Effector CD8-positive, alpha-beta T cell (primary cell): Measurements from ENCODE around the gene CEMIP.

Experiments used
- DNase-seq: peaks from one replicate; lab custom pipeline; 2025; lab: John Stamatoyannopoulos, UW

The CEMIP gene

DNA sequence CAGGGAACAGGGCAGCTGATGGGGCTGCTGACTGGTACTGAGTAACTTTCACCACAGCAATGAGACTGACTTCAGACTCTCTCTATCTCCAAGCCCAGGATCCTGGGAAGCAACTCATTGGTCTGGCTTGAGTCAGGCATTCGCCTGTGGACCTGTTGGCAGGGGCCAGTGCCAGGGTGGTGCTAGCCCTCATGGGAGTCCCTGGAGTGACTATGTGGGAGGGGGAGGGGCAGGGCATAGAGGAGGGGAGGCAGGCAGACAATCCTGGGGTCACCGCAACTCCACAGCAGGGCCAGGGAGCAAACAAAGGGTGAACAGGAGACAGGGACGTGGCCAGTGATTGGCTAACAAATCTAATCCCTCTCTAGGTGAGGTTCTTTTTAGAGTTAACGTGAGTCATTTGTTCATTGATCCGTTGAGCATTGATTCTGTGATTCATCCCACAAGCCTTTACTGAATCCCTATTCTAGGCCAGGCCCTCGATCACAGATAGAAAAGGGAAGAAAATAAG lies 71.8 kb downstream of the CEMIP start:
- DNase-seq = no peak

DNA sequence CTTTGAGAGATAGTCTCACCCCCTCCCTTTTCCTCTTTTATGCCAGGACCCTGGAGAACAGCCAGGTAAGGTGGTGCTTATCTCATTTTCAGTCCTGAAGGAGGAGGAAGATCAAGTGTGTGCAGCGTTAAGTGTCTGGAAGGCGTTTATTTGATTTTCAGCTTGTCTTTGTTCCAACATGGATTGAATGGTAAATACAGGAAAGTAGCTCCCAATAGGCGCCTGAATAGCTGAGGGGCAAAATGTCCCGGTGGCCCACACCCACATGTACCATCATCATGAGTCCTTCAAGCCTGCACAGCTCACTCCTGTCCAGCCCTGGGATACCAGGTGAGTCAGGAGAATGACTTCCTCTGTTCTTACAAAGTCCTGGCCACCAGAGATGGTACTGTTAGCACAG lies 73.5 kb downstream of the CEMIP start:
- no peak for DNase-seq

DNA sequence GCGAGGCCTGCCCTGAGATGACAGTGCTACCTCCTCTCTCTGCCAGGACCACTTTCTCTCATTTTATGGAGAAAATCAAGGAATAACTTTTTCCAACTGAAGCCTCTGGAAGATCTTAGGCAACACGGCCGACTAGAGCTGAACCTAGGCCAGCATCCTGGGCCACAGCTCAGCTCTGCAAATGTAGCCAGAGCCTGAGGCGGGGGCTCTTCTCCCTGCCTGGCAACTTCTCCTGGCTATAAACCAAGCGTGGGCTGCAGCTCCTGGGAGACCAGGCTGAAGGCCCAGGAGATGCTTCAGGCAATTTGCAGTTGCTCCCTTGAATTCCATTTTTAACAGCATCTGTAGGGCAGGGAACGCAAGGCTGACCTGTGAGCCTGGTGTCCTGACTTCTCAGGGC lies 74.9 kb downstream of the CEMIP start:
- no peak for DNase-seq

DNA sequence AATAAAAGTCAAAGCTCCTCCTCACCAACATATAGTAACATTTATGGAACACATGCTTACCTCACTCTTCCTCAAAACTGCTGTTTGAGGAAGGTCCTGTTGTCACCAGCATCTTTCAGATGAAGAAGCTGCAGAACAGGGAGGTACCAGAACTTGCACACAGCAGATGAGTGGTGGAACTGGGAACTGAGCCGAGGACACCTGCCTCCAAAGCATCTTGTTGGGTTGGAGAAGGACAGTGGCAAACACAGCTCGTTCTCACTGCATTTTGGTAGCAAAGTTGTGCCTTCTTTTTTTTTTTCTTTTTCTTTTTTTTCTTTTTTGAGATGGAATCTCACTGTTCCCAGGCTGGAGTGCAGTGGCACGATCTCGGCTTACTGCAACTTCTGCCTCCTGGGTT lies 76.0 kb downstream of the CEMIP start:
- no peak for DNase-seq

DNA sequence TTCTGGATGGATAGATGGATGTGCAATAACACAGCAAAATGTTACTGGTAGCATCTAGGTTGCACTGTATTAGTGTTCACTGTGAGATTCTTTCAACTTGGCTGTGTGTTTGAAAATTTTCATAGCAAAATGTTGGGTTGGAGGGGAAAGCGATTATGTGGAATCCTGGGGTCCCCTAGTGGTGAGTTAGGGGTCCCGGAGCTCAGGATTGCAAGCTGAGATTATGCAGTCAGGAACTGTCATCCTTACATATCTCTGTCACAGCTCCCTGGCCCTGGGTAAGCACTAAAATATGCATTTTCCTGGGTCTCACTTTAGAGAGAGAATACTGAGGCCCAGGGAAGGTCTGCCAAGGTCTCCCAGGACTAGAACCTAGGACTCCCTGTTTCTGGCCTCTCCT lies 77.2 kb downstream of the CEMIP start:
- no peak for DNase-seq

DNA sequence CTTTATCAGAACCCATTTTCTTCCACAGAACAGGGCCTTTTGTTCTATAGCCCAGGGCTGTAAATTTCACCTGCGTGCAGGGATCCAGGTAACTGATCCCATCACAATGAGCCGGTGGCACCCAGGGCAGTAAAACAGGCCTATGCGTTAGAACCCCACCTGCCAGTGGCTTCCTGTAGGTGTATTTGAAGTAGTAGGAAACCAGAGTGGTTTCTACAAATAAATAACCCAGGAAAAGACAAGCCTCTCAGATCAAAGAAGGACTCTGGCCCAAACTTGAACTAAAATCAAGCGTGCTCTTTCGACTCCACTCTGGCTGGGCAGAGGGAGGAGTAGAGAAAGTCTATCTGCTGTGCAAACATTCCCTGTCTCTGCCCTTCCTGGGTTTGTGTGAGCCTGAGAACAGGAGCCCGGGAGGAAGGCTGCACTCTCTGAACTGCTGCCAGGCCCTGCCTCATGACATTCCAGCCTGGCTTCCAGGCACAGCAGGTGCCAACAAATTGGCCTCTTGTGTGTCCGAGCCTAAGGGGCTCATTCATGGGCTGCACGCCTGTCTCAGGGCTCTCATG lies 77.7 kb downstream of the CEMIP start:
- no peak for DNase-seq

DNA sequence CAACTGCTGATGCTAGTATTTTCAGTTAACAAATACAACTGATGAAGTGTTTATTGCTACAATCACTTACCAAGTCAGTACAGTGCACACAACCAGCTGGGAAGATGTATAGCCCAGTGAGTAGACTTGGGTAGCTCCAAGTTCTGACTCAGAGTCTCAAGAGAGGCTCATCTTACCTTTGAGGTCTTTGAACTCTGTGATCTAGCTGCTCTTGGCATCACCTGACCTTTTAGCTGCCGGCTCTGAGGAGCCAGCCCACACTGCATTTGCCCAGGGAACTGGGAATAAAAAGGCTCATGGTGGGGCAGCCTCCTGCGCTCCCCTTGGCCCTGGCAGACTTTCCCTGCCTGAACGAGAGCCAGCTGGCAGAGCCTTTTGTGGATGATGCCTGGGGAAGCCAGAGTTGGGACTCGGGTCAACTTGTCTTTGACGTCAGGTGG lies 82.6 kb downstream of the CEMIP start:
- no peak for DNase-seq

DNA sequence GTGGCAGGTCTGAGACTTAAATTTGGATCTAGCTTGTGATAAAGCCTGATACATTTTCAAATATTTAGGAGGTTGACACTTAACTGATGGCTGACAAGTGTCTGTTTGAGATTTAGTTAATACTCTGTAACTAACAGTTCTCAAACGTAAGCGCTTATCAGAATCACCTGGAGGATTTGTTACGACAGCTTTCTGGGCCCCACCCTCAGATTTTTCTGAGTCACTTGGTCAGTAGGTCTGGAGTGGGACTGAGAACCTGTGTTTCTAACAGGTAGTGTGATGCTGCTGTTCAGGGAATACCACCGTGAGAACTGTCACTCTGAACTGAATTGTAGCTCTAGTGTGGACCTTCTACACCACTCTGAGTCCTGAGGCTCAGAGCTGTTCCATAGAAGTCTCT lies 85.5 kb downstream of the CEMIP start:
- DNase-seq = no peak

DNA sequence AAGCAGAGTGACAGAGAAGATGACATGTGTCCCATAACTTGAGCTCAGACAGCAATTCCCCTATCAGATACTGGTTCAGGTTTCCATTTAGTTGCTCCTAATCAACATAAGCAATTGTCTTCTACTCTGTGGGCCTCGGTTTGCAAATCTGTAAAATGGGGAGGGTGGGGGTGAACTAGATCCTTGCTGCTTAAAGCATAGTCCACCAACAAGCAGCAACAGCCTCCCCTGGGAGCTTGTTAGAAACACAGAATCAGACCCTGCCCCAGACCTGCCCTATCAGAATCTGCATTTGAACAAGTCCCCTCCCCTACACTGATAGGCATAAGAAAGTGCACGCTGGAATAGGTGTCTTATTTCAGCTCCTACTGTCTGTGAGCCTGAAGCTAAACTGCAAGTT lies 87.8 kb downstream of the CEMIP start:
- DNase-seq = no peak

DNA sequence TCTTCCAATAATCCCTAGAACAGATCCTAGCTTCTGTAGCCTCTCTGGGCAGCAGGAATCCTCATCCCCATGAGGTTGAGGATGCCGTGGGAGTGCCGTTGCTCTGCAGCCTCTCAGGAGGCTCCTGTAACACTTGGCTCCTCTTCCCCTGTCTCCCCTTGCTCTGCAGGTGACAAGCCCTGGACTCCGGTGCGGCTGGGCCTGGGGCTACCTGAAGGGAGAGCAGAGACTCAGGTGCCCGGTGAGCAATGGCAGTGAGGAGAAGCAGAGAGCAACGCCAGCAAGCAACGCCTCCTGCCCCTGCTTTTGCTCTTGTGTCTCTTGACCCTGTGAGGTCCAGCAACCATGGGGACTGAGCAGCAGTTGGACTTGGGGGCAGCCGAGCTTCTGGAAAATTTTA lies 91.2 kb downstream of the CEMIP start:
- no peak for DNase-seq

DNA sequence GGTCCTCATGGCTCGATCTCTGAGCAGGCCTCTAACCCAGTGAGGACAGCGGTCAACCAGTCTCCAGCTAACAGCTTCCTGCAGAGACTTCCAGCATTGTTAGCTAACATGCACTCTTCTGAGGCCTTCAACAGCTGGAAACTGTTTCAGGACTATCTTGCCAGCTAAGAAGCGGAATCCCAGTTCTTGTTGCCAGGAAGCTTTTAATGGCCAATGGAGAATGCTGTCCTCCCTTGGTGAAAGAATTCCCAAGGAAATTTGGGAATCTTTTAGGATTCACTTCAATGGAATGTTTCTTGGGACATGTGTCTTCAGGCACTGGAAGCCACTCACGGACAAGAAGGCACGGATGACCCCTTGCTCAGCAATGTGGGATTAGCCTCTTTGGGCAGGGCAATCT lies 91.7 kb downstream of the CEMIP start:
- DNase-seq = no peak

DNA sequence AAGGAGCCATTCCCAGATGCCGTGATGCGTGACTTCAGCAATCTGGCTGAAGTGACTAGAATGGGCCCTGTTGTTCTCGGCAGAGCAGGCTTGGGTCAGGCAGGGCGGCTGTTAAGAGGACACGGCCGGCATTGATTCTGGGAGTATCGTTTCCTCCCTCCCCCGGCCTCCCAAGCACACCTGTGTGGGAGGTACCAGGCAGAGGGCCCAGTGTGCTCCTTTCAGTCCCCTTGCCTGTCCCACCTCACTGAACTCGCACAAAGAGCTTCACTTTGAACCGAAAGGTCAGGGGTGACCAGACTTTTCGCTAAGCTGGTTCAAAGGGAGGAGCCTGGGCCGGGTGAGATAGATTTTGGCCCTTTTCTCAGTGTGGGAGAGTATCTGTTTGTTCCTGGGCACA lies 92.7 kb downstream of the CEMIP start:
- no peak for DNase-seq

DNA sequence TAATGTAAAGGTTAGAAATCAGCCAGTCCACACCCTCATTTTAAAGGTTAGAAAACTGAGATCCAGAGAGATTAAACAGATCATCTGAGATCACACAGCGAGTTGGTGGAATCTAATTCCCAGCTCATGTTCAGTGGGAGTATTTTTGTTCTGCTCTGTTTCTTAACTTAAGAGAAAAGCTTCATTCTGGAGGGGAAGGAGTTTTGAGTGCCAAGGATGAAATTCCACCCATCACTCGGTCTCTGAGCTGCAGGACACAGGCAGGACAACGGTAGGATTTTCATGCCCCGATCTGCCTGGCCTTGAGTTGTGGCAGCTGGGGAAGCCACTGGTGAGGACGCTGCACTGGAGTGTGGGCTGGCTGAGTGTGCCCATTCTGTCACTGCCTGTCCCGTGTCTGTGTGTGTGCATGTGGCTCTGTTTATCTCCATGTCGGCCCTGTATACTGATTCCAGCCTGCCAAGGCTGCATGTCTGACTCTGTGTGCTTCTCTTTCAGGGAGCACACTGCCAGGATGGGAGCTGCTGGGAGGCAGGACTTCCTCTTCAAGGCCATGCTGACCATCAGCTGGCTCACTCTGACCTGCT lies 94.3 kb downstream of the CEMIP start:
- DNase-seq = no peak

DNA sequence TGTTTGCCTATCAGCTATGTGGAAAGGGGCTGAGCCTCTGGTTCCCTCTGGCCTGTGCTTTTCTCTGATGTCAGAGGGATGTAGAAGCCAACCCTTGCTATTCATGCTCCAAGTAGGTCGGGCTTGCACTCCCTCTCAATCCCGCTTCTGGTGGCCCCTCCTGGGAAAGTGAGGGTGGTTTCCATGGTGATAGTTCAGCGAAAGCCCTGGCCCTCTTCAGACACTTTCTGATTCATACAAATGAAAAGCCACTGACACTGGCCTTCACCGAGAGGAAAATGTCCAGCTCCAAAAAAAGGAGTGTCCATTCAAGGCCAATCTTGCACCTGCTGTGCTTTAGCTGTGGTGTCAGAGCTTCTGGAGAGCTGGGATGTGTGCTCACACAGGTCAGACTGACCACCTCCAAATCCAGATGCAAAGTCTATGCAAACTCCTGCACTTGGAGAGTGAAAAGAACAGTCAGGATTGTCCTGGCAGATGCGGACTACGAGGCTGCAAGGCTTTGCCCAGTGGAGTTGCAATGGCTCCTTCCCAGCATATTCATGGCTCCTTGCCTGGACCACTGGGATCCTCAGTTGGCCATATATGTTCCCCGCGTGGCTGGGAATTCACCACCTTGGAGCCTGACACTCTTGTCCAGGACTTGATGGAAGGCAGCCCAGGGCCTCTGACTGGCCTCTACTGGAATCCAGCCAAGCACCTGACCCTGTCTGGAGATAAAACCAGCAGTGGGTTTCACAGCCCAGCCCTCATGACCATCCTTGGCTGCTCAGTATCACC lies 96.6 kb downstream of the CEMIP start:
- no peak for DNase-seq

DNA sequence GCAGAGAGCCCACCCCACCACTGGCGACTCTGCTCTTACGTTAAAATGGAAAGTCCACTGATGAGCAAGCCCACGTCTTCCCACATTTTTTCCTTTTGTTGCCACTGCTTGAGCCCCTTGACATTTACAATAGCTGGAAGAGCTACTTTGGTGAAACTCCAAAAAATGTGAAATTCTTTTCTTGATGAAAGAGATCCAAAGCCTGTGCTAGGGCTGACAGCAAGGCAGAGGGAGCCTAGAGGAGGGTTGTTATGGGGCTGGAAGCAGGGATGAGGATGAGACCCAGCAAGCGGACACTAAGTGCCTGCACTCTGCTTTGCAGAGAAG lies 97.1 kb downstream of the CEMIP start:
- DNase-seq = no peak

DNA sequence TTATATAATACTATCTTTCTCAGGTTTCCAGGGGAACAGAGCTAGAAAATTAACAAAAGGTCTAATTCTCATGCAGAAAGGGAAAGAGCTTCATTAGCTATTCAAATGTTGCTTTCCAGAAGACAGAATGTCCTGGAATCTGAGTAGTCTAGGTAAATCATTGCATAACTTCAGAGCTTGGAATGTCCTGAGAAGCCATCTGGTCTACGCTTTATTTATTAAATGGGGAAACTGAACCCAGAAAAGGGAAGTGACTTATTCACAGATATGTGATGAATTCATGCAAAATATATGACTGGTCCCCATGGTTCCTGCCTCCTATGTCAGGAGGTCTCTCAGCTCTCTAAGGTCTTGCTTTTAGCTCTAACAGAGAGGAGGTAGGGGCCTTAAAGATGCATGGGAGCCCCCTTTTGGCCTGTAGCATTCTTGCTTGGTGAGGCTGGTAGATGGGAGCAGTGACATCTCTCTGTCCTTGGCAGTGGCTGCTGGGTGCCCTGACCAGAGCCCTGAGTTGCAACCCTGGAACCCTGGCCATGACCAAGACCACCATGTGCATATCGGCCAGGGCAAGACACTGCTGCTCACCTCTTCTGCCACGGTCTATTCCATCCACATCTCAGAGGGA lies 99.2 kb downstream of the CEMIP start:
- DNase-seq = no peak

DNA sequence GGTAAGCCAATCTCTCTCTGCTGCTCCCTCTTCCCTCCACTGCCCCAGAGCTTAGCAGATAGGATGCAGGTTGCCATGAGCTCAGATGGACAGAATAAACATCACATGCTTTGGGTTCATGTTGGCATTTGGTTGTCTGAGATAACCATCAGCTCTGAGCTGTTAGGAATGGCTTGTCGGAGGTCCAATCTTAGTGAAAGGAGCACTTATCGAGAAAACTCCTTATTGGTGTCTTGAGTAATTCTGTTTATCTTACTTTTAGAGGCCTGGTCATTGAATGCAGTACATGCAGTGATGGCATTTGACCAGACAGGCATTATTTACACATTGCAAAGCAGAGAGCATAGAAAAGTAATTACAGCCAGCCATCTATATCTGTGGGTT lies 99.7 kb downstream of the CEMIP start:
- no peak for DNase-seq

DNA sequence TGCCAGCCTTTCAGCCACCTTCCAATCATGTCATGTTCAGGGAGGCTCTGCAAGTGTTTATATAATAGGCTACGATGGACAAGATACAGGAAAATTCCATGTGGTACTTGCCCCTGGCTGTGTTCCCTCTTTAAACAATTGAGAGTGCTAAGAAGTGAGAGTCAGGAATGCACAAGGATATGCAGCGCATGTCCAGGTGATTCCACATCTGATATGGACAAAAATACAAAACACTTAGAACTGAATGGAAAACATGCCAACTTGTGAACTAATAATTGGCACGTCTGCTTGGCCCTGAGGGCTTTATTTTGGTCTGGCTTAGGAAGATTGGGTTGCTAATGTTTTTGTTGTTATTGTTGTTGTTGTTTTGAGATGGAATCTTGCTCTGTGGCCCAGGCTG lies 100.9 kb downstream of the CEMIP start:
- DNase-seq = no peak

DNA sequence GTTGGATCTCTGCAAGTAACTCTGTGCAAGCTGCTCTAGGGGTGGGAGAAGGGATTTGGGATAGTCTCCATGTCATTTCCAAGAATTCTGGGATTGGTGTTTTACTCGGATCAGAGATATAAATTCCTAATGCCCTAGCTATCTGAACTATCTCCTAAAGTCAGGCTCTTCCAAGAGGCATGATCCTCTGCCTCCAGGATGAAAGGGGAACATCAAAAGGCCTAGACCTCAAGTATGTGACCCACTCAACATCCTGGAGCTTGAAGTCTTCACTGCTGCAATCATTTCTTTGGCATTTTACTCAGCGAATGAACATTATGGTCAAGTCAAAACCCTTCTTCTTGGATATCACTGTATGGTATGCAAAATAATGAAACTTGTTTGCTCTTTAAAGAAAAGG lies 104.5 kb downstream of the CEMIP start:
- DNase-seq = no peak

DNA sequence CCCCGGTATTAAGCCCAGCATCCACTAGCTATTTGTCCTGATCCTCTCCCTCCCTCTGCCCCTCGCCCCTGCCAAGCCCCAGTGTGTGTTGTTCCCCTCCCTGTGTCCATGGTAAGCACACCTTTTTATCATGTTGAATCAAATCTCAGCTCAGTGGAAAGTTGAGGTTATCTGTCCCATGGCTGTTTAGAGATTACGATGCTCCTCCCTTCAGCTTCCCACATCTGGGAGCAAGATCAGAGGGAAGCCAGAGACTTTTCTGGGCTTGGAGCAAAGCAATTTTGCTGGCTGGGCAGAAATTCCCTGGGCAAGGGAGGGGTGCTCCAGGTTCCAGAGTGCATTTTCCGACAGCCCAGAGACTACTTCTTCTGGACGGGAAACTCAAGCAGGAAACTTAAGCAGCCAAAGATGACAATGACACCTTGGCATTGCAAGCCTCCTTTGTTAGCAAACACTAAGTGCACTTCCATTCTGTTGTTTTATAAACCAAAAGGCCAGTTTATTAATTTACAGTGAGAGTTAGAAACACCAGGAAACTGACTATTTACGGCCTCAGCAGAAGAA lies 105.9 kb downstream of the CEMIP start:
- DNase-seq = no peak

DNA sequence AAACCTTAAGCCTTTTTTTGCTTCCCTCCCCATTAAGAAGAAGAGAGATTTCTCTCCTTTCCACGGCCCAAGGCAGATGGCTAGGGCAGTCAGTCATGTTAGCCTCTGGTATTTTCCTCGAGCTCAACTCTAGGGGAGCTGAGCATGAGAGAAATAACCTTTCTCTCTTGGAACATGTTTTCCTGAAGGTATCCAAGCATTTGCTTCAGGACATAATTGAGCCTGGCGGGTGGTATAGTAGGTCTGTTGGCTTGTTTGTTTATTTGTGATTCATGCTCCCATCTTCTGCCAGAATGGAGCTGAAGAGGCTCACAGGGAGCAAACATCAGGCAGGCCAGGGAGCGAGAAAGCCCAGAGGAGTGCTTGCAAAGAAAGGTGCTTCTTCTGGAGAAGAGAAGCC lies 108.0 kb downstream of the CEMIP start:
- DNase-seq = no peak

DNA sequence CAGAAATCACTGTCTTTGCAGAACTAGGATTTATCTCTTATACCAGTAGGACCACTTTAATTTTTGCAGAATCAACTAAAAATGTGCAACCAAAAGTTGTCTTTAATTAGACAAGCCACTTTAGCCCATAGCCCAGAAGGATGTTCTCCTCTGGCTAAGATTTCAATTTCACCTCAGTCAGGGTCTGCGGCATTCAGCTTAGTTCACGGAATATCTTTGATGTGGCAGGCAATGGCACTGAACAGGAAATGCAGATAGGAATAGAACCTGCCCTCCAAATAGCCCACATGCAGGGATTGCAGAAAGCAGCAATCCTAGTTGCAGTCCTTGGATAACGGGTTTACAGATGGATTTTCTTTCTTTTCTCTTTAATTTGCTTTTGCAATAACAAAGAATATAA lies 109.7 kb downstream of the CEMIP start:
- no peak for DNase-seq
